ENCODE data around the gene SLC26A2.

Gene SLC26A2

DNA sequence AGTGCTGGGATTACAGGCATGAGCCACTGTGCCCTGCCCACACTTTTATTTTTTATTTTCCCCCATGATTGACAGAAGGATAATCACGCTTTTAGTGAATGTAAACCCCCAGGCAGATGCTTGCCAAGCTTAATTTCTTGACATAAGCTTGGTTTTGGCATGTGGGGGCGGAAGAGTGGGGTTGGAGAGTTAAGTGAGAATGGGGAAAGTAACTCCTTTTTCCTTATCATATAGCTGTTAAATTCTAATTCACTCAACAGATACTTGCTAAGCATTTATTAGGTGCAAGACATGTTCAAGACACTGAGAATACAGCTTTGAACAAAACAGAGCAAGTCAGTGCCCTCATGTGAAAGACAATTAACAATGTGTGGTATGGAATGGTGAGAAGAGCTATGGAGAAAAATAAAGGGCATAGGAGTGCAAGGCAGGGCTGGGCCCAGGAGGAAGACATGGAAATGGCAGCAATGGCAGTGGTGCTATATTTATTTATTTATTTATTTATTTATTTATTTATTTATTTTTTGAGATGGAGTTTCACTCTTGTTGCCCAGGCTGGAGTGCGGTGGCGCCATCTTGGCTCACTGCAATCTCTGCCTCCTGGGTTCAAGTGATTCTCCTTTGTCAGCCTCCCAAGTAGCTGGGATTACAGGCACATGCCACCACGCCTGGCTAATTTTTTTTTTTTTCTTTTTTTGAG is 2.2 kb downstream of the SLC26A2 start:
- DNase-seq, result no peak

DNA sequence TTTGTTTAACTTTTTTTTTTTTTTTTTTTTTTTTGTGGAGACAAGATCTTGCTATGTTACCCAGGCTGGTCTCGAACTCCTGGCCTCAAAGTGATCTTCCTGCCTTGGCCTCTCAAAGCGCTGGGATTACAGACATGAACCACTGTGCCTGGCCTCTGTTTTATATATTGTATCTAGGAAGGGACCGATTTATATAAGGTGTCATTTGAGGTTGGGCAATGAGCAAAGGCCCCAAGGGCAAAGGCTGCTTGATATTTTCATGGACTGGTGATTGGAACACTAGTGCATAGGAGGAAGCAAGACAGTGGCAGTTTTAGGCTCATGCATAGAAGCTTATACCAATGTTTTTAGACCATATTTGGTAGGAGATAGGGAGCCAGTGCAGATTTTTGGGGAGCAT is 3.2 kb downstream of the SLC26A2 start:
- DNase-seq, result no peak

DNA sequence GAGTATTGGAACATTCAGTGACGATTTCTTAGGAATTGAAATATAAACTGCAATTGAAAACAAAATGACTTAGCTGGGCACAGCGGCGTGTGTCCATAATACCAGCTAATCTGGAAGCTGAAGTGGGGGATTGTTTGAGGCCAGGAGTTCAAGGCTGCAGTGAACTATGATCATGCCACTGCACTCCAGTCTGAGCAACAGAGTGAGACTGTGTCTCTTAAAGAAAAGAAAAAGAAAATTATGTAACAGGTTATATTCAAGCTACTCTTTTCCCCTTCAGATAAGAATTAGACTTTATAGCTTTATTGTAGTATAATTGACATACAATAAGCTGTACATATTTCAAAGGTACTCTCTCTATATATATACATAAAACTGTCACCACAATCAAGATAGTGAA is 6.4 kb downstream of the SLC26A2 start:
- DNase-seq, result no peak

DNA sequence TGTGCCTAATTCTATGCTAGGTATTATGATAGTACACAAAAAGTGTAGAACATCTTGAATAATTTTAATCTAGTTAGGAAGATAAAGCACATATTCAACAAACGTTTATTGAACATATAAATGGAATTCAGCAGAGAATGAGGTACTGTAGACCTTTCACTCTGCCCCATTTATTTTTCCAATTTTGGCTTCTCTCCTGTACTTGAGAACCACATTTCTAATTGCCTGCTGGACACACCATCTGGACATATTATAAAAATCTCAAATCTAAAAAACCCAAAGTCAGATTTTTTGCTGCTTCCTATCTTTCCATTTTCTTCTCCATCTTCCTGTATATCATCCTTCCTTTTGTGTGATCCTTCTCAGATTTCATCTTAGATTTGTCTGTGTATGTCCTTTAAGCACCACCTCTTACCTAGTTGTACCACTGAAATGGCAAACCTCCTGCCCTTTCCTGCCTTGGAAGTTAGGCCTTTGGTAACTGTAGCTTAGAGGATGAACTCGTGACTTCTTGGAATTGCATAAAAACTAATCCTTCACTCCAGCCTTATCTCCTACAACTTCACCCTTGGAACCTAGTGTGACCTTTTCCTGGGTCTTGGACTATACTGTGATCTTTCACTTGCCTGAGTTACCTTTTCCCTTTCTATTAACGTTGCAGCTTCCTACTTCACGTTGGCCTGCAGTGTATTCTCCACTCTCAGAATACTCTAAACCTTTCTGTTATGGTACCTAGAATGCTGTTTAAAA is 8.8 kb downstream of the SLC26A2 start:
- DNase-seq, result no peak

DNA sequence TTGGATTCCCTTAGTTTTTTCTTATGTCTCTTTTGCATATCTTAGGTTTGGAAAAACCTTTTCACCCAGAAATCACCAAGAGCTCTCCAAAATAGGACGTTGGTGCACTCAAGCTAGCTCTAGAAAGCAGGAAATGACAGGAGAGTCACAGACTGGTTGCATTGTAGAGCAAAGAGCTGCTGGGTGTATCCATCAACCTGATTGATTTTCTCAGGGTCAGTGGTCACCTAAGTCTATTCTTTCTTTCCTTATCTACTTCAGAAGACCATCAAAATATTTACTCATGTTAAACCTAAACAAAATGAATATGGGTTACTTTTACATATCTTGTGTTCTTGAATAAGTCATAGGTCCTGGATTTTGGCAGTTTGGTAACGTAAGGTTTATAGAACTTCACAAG is 14.9 kb downstream of the SLC26A2 start:
- DNase-seq, result no peak

DNA sequence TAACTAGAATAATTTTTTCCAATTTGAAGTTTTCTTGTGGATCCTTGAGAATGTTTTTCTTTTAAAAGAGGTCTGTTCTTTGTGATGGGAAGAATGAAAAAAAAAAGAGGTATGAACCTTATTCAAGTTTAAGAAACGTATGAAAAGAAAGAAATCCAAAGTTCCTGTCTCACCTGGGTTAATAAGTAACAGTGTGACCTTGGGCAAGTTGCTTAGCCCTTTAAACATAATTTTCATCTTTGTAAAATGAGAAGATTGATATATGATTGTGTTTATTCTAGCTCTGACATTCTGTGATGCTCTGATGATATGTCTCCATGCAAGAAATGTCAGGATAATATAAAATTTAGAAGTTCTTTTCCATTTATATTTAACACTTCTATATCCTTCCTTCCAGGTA is 19.3 kb downstream of the SLC26A2 start:
- DNase-seq, result no peak

DNA sequence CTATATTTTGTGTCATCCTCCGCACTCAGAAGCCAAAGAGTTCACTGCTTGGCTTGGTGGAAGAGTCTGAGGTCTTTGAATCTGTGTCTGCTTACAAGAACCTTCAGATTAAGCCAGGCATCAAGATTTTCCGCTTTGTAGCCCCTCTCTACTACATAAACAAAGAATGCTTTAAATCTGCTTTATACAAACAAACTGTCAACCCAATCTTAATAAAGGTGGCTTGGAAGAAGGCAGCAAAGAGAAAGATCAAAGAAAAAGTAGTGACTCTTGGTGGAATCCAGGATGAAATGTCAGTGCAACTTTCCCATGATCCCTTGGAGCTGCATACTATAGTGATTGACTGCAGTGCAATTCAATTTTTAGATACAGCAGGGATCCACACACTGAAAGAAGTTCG is 20.6 kb downstream of the SLC26A2 start:
- no peak for DNase-seq

DNA sequence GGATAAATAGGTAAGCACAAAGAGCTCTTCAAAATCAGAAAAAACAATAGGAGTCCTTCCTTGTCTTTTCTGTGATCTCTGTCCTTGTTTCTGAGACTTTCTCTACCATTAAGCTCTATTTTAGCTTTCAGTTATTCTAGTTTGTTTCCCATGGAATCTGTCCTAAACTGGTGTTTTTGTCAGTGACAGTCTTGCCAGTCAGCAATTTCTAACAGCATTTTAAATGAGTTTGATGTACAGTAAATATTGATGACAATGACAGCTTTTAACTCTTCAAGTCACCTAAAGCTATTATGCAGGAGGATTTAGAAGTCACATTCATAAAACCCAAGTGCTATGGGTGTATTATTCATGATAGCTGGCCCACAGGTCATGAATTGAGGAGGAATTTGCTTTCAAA is 21.9 kb downstream of the SLC26A2 start:
- no peak for DNase-seq

DNA sequence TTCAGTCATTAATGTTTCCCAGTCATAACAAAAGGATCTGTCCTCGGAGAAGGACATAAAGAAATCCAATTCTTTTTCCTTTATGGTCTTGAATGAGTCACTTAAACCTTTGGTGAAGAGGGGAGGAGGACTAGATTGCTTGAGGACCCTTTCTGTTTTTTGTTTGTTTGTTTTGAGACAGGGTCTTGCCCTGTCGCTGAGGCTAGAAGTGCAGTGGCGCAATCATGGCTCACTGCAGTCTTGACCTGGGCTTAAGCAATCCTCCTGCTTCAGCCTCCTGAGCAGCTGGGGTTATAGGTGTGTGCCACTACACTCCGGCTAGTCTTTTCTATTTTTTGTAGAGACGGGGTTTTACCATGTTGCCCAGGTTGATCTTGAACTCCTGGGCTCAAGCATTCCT is 27.6 kb downstream of the SLC26A2 start:
- DNase-seq, result no peak

DNA sequence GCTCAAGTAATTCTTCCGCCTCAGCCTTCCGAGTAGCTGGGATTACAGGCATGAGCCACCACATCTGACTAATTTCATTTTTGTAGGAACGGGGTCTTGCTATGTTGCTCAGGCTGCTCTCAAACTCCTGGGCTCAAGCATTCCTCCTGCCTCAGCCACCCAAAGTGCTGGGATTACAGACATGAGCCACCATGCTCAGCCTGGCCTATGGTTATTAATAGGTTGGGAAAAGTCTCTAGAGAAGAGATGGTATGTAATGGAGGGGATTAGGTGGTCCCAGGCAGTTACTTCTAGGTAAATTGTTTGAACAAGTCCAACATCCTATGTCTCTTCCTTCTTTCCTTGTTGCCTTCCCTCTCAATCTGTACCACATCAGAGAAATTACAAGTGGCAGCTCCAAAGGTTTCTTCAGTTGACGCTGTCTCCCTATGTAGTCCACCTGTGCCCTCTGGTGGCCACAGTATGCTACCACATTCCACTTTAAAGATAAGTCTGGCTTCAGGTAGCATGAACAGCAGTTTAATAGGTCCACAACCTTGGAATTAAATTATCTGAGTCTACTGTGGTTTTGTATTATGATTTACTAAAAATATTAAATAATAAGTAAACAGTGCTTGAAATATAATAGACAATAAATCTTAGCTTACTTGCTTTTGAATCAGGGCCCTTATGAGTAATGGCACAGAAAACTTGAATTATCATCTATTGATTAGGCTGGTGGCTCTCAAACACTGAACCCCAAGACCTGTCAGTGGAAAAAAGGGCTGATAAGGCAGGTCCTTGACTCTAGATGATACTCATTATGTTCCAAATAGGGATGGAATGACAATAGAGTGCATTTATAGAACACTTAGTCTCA is 30.2 kb downstream of the SLC26A2 start:
- peak; percentile 75 to 81 (median 81) for DNase-seq

DNA sequence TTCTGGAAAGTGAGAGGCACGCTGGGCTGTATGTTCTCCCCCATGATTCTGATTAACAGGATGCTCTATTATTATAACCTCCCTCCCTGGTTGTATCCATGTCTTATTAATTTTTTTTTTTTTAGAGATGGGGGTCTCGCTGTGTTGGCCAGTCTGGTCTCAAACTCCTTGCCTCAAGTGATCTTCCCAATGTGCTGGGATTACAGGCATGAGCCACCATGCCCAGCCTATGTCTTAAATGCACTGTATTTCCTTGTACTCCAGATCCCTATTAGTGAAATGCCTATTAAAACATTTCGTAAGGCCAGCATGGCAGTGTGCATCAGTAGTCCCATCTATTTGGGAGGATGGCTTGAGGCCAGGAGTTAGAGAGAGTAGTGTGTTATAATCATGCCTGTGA is 32.9 kb downstream of the SLC26A2 start:
- DNase-seq, result no peak

DNA sequence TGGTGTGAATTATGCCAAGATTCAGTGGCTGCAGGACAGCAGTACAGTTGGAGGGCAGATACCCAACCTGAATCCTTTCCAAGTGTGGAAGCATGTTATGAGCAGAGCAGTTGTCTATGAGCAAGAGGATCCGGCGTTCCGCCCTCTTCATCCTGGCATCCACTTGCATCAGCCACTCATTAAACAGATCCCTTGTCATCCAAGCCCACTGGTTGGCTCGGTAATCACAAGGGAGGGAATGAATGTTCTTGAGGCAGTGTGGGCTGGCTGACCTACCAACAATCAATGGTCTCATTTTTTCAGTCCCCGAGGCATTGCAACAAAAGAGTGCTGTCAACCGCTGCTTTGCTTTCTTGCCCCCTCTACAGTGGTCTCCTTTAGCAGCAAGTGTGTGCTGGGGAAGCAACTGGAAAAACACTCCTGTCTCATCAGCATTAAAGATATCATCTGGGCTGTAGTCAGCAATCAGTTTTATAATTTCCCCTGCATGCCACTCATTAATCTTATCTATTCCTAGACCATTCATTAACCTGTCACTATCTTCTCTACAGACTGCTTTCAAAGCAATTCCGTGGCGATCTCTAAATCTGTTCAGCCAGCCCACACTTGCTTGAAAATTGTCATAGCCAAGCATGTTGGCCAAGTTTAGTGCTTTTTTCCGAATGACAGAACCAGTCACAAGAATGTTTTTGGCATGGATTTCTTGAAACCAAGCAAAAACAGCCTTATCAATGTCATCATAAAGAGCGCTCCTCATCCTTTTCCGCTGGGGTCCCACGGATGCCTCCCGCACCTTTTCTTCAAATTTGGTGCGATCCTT is 35.0 kb downstream of the SLC26A2 start:
- no peak for DNase-seq

DNA sequence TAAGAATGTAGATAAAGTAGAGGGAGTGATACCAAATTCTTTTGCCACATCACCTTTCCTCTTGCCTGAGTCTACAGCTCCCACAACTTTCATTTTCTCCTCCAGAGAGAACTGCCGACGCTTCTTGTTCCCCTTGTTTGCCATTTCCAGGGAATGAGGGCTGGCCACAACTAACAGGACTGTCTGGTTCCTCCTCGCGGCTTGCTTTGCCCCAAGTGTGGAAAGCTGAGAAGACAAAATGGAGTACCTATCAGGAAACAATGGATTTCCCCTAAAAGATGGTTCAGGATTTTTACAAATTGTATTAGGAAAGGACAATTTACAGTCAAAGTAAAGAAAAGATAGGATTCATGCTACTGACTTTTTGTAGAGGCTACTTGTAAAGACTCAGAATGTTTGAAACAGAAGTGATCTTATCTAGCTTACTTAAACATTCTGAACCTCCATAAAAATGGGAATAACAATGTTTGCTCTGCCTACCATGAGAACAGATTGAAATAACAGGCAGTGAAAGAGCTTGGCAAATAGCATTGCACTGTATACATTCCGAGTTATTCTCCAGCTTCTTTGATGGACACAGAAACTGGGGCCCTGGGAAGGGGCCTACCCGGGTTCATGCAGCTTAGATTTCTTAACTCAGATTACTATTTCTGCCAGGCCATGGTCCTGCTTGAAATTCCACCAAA is 35.8 kb downstream of the SLC26A2 start:
- no peak for DNase-seq

DNA sequence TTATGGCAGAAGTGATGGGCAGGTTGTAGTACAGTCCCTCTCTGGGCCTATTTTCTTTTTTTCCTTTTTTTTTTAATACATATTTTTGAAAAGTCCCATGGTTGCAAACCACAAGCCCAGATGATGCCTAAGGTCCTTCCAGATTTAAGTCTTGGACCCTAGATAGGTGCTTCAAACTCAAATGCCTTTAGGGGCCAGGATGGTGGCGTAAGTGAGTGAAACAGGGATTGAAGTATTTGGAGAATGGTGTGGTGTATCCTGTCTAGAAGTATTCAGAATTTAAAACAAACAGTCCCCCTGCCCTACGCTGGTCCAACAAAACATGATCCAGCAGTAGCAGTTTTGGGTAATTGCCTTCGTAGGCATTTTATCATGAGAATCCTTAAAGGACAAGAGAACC is 37.7 kb downstream of the SLC26A2 start:
- DNase-seq, result no peak

DNA sequence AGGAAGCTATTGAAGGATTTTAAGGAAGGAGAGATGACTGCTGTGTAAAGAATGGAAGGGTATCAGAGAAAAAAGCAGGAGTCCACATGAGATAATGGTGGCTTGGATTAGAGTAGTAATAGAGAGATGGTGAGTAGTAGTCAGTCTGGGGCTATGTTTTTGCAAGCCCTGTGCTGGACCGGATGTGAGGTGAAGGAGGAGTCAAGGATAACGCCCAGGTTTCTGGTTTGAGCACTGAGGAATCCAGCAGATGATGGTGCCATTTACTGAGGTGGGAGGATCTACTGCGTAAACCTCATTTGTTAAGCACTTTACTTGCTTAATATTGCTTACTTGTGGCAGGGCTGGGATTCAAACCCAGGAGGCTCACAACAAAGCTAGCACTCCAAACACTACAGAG is 38.8 kb downstream of the SLC26A2 start:
- no peak for DNase-seq

DNA sequence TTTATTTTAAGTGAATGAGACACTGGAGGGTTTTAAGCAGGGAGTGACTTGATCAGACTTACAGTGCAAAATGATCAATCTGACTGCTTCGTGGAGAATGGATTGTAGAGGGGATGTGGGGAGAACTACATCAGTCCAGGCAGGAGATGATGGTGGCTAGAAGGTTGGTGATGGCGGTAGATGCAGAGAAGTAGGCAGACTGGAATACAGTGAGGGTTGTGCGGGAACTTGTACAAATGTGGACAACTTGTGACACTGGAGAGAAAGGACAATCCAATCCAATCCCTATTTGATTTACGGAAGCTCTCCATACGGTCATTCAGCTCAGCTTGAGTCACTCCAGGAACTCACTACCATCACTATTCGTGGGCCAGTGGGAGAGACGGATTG is 39.3 kb downstream of the SLC26A2 start:
- peak; percentile 59 to 76 (median 68) for DNase-seq

DNA sequence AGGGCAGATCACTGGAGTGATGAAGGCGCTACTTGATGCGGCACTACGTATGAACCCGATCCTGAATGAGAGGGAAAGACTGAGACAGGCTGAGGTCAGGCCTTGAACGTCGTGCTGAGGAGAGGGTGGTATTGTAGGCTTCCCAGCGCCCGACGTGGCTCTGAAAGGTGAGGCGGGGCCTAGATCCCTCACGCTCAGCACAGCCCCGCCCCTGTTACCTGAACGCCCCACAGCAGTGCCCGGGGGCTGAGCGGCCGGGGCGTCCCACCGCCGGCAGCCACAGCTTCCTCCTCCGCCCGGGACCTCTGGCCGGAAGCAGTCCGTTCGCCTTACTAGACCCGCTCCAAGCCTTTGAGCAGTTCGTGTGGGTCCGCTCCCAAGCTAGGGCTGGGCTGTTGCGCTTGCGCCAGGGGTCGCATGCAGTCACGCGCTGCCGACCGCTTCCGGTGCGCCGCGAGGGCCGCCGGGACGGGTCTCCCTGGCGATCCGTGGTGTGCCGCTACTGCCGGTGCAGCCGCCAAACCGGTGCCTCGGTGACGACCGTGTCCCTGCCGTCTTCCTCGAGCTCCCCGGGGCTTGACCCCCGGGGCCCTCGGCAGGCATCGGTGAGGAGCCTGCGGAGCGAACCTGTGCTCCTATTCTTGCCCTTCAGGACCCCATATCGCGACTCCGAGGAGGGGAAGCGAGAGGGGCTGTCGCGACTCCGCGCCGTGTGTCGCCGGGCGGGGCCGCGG is 39.9 kb downstream of the SLC26A2 start, which contains the start of the genes HMGXB3 and TIGD6:
TSS of gene HMGXB3 (plus strand) at position 484 of the 734 bp plus-strand sequence. CDS start 4,114 bp downstream, outside the sequence.
TSS of gene TIGD6 (minus strand) at position 399 of the 734 bp plus-strand sequence. CDS start 4,306 bp downstream, outside the sequence.
- peak; percentile 88 to 91 (median 90) for DNase-seq

DNA sequence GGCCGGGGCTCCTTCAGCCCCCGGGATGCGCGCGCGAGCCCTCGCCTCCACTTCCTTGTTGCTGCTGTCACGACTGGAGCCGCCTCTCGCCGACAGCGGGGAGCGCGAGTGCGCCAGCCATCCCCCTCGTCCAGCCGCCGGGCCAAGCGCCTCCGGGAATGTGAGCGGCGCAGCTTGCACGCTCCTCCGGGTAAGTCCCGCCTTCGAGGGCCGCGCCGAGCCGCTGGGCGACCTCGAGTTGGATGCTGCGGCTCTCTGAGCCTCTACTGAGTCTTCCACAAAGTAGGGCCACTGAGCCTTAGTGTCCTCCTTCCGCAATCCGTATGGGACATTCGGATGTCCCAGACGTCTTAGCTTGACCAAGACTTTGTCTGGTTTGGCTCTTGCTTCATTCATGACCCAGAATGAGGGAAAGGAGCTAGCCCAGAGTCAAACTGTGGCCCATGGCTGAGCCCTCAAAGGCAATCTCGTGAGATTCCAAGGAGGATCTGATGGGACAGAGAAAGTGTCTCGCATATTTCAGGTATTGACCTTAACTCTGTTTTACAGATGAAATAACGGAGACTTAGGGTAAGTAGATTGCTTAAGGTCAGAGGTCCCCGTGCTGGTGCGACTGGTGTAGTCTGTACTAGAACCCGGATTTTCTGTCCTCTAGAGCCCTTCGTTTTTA is 40.6 kb downstream of the SLC26A2 start:
- DNase-seq, result peak; percentile 53 to 81 (median 71)

DNA sequence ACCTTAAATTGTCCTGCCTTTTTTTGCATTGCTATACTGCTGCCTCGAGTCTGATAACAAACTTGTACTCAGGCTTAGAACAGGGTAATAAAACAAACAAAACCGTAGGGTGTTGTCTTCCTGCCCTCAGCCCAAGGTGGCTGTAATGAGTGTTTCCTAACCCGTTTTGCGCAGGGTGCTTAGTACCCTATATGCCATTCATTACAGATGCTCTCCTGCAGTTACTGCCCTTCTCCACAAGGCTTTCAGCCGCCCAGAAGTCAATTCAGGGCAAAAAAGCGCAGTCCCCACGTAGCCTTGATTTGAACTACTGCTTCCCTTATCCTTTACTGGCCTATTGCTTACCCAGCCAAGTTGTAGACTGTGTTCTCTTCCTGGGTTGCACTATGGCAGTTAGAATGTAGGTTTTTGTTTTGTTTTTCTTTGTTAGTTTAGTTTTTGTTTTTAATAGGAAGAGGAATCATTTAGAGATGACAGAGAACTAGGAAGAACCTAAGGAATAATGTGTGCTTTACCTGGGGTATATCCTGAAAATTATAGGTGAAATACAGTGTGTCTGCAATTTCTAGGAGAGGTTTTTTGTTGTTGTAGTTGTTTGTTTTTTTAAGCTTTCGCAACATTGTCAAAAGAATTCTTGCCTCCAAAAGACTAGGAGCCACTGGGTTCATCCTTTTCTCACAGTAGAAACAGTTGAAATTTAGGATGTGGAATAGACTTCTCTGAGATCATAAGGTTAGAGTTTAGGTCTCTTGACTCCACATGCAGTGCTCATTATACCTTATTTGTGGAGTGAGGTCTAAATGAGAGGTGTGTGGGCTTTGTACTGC is 41.3 kb downstream of the SLC26A2 start:
- peak; percentile 84 to 90 (median 89) for DNase-seq

DNA sequence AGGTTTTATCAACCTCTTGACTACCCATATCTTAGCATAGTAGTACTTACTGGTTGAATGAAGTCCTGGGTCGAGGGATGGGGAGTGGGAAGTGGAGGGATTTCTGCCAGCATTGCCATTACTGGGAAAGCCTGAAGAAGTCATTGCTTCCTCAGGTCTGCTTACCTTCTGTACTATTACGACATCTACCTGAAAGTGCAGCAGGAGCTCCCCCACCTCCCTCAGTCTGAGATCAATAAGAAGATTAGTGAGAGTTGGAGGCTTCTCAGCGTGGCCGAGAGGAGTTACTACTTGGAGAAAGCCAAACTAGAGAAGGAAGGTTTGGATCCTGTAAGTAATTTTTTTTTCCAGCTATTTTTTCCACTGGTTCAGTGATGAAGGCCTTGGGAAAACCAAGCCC is 45.8 kb downstream of the SLC26A2 start:
- no peak for DNase-seq
